ENCODE measurements around the gene CWF19L2. TPM values are rescaled to one million over a fixed set of nuclear protein-coding genes. Genes with fewer than 3 reads are reported as not detected.
A peak's percentile ranks its signal among the peaks of the same experiment; 100 is the strongest.
"Not testable (repeated sequence)": the region's sequence is repeated elsewhere in the genome, so short reads cannot be mapped to it uniquely, and the experiment has no call there.

The CWF19L2 gene
- 17.9 and 18.6 TPM in 2 replicates for total RNA-seq
- long read RNA-seq, transcript CWF19L2-201 (18 exons, 3,278 nt) = major isoform, 8 of 26 reads
- long read RNA-seq, partial matches to known transcripts = 14 of 26 reads
- long read RNA-seq, other reads (novel, unspliced or antisense) = 4 of 26 reads

DNA sequence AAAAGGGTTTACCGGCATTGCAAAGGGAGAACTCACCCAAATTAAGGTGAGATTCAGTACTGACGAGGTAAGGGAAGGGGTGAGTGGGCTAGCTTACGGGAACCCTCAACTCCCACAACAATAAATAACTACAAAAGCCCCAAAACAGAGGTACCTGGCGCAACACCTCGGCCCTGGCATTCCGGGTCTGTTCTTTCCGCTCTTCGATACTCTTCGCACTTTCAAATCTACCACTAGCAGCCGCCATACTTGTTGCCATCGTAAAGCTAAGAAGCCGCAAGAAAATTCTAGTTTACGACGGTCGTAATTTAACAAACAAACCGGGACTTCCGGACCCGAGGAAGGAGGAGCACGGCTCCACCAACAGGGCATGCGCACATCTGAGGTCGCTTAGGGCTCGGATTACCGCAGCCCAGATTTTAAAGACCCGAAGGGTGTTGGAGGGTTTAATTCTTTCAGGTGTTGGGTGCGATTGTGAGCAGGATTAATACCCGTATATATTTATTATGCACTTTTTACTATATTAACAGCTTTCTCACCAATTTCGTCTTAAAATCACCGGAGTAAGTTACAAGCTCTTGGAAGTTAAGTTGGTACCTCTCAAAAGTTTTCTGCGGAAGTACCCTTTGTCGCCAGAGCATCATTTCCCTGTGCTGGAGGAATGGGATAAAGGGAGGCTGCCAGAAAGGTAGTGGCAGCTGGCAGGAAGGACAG lies at the start of gene CWF19L2:
Gene CWF19L2, minus strand, starts transcription at position 268 of the 714 bp plus-strand sequence. Its CDS starts 9 bp downstream, at position 259.
- Mint-ChIP-seq H3K36me3 (ENCODE audit: insufficient read depth) (no peaks in the 10 kb centered on the region), H3K27me3 (peaks cover 28% of the 10 kb centered on the region)
- TF ChIP-seq, protein P1, sequence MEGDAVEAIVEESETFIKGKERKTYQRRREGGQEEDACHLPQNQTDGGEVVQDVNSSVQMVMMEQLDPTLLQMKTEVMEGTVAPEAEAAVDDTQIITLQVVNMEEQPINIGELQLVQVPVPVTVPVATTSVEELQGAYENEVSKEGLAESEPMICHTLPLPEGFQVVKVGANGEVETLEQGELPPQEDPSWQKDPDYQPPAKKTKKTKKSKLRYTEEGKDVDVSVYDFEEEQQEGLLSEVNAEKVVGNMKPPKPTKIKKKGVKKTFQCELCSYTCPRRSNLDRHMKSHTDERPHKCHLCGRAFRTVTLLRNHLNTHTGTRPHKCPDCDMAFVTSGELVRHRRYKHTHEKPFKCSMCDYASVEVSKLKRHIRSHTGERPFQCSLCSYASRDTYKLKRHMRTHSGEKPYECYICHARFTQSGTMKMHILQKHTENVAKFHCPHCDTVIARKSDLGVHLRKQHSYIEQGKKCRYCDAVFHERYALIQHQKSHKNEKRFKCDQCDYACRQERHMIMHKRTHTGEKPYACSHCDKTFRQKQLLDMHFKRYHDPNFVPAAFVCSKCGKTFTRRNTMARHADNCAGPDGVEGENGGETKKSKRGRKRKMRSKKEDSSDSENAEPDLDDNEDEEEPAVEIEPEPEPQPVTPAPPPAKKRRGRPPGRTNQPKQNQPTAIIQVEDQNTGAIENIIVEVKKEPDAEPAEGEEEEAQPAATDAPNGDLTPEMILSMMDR (IDR thresholded peaks at IDR 0.05; ENCODE audit: unreplicated experiment) = no peak

GRCh38 chr11:107505647-107506225 lies 48.1 kb upstream of the CWF19L2 start:
- Mint-ChIP-seq H3K27me3 (no peaks in the 10 kb centered on the region), H3K36me3 (ENCODE audit: insufficient read depth) (peaks cover 23% of the 10 kb centered on the region), H3K27ac (no peak overlapping the region), H3K9me3 (ENCODE audit: low read depth) (peaks cover 6% of the 10 kb centered on the region), H3K4me1 (ENCODE audit: low read depth) (no peaks in the 10 kb centered on the region), H3K4me3 (ENCODE audit: low read depth) (no peak overlapping the region)
- TF ChIP-seq, protein P1 (IDR thresholded peaks at IDR 0.05; ENCODE audit: unreplicated experiment) = no peak
- no peak for DNase-seq (ENCODE audit: low spot score, unreplicated experiment)

More for the DNA sequence above, at the start of gene CWF19L2:
- Mint-ChIP-seq H3K4me3 (ENCODE audit: low read depth) (peak within 1 kb of the TSS; percentile 86), H3K9me3 (ENCODE audit: low read depth) (peaks cover 3% of the 10 kb centered on the region), H3K4me1 (ENCODE audit: low read depth) (peaks cover 12% of the 10 kb centered on the region), H3K27ac (peak within 1 kb of the TSS; percentile 84)
- peak; percentile 73 for DNase-seq (ENCODE audit: low spot score, unreplicated experiment)

- H3K36me3 Mint-ChIP-seq (ENCODE audit: insufficient read depth) = peaks cover 23% of the 10 kb centered on the region
- peaks cover 6% of the 10 kb centered on the region for H3K9me3 Mint-ChIP-seq (ENCODE audit: low read depth)
- no peaks in the 10 kb centered on the region for H3K4me1 Mint-ChIP-seq (ENCODE audit: low read depth)
- no peaks in the 10 kb centered on the region for H3K27me3 Mint-ChIP-seq
- TF ChIP-seq, protein P1 (IDR thresholded peaks at IDR 0.05; ENCODE audit: unreplicated experiment) = no peak
- H3K27ac Mint-ChIP-seq = no peak overlapping the region
- no peak for DNase-seq (ENCODE audit: low spot score, unreplicated experiment)
- H3K4me3 Mint-ChIP-seq (ENCODE audit: low read depth) = no peak overlapping the region
Measured at GRCh38 chr11:107504981-107505380, 47.4 kb upstream of the CWF19L2 start.

GRCh38 chr11:107501713-107502112 lies 44.1 kb upstream of the CWF19L2 start:
- Mint-ChIP-seq H3K4me3 (ENCODE audit: low read depth) (no peak overlapping the region), H3K27me3 (no peaks in the 10 kb centered on the region), H3K36me3 (ENCODE audit: insufficient read depth) (peaks cover 23% of the 10 kb centered on the region), H3K27ac (no peak overlapping the region), H3K9me3 (ENCODE audit: low read depth) (peaks cover 8% of the 10 kb centered on the region), H3K4me1 (ENCODE audit: low read depth) (no peaks in the 10 kb centered on the region)
- no peak for DNase-seq (ENCODE audit: low spot score, unreplicated experiment)
- TF ChIP-seq, protein P1 (IDR thresholded peaks at IDR 0.05; ENCODE audit: unreplicated experiment) = no peak

- not testable (repeated sequence) for H3K4me3 Mint-ChIP-seq (ENCODE audit: low read depth); H3K27me3 Mint-ChIP-seq; H3K9me3 Mint-ChIP-seq (ENCODE audit: low read depth); DNase-seq (ENCODE audit: low spot score, unreplicated experiment); H3K27ac Mint-ChIP-seq; H3K36me3 Mint-ChIP-seq (ENCODE audit: insufficient read depth); H3K4me1 Mint-ChIP-seq (ENCODE audit: low read depth)
Measured at GRCh38 chr11:107497371-107497770, 39.7 kb upstream of the CWF19L2 start.
